ENCODE measurements around the gene DCDC1. TPM values are rescaled to one million over a fixed set of nuclear protein-coding genes. Genes with fewer than 3 reads are reported as not detected.

Gene DCDC1
- total RNA-seq (2014; rRNA removed; shearing (Covaris generic)), result 0.08 and 0.31 TPM in 2 replicates

- peak; percentile 95 for DNase-seq (ENCODE audit: low spot score)
These were observed at the start of gene DCDC1, which contains the start of gene DNAJC24 for GRCh38 chr11:31369348-31370329. DCDC1 (minus strand) TSS chr11:31369739; CDS start chr11:31328280, 41,459 bp downstream. DNAJC24 (plus strand) TSS chr11:31369860; CDS start chr11:31370749, 889 bp downstream.

DNA sequence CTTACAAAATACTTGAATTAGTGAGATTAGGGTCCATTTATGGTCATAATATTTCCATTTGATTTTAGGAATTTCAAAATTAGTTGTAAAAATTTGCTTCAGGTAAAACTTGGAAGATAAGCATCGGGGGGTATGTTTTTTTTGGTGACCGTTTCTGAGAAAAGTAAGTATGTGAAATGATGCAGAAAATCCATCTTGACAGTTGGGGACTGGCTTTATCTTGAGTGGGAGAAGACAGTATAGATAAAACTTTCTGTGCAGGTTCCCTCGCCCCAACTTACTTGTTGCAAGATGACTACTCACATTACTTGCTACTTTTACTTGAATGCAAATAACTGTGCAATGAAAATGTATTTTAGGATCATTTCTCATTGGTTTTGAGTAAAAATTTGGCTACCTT, 49.6 kb upstream of the DCDC1 start:
- DNase-seq (ENCODE audit: low spot score), result no peak

- no peak for DNase-seq (ENCODE audit: low spot score)
These were observed 48.3 kb upstream of the DCDC1 start for GRCh38 chr11:31417816-31418215.

GRCh38 chr11:31417357-31417756, 47.8 kb upstream of the DCDC1 start:
- DNase-seq (ENCODE audit: low spot score), result no peak

- no peak for DNase-seq (ENCODE audit: low spot score)
These were observed 45.9 kb upstream of the DCDC1 start for GRCh38 chr11:31415435-31415834.

- DNase-seq (ENCODE audit: low spot score), result no peak
These were observed 44.8 kb upstream of the DCDC1 start for GRCh38 chr11:31414338-31414737.

DNA sequence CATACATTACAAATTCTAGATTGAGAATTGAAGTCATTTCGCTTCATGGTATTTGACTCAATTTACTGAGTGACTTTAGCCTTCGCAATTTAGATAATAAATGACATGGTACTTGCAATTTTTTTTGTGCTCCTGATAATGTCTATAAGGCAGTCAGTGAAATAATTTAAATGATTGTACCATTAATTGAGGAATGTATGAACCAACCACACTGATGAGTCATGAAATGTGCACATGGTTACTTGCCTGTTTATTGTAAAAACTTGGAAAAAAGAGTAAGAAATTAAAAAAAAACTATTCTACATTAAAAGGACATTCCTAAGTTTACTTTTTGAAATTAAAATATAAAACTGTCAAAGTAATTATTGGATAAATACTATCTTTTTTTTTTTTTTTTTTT, 43.4 kb upstream of the DCDC1 start:
- no peak for DNase-seq (ENCODE audit: low spot score)

DNA sequence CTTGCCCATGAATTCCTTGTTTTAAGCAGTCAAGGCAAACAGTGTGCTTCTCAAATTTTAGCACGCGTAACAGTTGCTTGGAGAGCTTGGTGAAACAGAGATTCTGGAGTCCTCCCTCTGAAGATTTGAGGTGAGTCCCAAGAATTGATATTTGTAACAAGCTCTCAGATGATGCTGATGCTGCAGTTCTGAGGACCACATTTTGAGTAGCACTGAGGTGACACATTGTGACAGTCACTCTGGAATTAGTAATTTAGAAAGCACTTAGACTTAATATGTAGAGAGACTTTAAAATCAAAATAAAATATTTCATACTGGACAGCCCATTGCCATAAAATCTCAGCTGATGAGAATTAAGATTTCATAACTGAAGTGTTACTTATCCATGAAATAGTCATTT, 38.7 kb upstream of the DCDC1 start:
- no peak for DNase-seq (ENCODE audit: low spot score)

DNA sequence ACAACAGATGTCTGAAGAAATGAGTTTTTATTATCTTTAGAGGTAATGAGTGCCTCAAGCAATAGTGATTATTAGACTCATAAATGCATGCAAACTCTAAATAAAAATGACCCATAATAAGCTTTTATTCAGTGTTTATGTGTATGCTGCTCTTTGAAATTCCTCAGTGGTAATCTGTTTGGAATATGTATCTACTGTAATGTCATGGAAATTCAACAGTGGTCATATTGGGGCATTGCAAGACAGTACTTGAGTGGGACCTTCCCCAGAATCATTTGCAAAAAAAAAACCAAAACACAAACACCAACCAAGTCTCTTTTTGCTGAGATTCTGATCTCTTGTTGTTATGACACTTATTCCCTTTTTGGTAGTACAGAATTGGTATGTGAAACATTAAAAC, 35.1 kb upstream of the DCDC1 start:
- no peak for DNase-seq (ENCODE audit: low spot score)

- peak; percentile 16 for DNase-seq (ENCODE audit: low spot score)
These were observed 27.8 kb upstream of the DCDC1 start for GRCh38 chr11:31397239-31397834.

GRCh38 chr11:31387379-31387778, 17.8 kb upstream of the DCDC1 start:
- no peak for DNase-seq (ENCODE audit: low spot score)

- no peak for DNase-seq (ENCODE audit: low spot score)
These were observed 13.6 kb upstream of the DCDC1 start for GRCh38 chr11:31383116-31383515.

DNA sequence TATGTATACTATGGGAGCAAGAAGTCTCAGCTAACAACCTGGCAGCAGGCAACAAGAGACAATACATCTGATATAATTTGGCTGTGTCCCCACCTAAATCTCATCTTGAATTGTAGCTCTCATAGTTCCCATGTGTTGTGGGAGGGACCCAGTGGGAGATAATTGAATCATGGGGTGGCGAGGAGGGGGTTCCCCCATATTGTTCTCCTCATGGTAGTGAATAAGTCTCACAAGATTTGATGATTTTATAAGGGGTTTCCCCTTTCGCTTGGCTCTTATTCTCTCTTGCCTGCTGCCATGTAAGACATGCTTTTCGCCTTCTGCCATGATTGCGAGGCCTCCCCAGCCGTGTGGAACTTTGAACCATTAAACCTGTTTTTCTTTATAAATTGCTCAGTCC, 6.3 kb upstream of the DCDC1 start:
- no peak for DNase-seq (ENCODE audit: low spot score)

- DNase-seq (ENCODE audit: low spot score), result no peak
These were observed 2.7 kb downstream of the DCDC1 start for GRCh38 chr11:31366795-31367194.

DNA sequence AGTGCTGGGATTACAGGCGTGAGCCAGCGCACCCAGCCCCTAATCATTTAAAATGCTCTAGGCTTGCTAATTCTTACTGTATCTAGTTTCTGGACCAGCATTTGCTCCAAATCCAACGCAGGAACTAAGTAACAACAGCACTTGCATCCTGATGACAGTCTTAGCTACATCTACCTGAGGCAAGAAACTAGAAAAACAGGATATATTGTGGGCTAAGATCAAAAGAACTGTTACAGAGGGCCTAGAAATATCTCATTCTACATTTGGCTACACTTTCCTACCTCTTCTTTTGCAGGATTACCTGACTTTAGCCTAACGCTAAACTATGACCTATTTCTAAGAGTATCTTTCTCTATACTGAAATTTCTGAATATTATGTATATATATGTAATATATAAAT, 7.8 kb downstream of the DCDC1 start:
- no peak for DNase-seq (ENCODE audit: low spot score)

GRCh38 chr11:31355817-31356216, 13.7 kb downstream of the DCDC1 start:
- no peak for DNase-seq (ENCODE audit: low spot score)

GRCh38 chr11:31355131-31355530, 14.4 kb downstream of the DCDC1 start:
- no peak for DNase-seq (ENCODE audit: low spot score)

DNA sequence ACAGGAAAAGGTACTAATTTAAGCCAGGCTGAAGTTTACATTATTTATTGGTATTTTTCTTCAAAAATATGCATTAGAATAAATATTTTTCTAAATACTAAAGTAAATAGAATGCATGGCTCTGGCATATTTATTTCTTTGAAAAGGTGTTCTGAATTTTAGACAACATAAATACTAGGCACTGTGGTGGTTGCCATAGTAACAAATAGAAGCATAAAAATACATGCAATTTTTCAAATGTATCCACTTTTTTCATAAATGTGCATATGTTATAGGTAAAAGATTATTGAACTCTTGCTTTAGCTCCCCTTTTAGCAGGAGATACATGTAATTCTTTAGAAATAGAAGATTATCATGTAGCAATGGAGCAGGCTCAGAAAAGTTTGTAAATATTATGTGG, 18.4 kb downstream of the DCDC1 start:
- DNase-seq (ENCODE audit: low spot score), result no peak

DNA sequence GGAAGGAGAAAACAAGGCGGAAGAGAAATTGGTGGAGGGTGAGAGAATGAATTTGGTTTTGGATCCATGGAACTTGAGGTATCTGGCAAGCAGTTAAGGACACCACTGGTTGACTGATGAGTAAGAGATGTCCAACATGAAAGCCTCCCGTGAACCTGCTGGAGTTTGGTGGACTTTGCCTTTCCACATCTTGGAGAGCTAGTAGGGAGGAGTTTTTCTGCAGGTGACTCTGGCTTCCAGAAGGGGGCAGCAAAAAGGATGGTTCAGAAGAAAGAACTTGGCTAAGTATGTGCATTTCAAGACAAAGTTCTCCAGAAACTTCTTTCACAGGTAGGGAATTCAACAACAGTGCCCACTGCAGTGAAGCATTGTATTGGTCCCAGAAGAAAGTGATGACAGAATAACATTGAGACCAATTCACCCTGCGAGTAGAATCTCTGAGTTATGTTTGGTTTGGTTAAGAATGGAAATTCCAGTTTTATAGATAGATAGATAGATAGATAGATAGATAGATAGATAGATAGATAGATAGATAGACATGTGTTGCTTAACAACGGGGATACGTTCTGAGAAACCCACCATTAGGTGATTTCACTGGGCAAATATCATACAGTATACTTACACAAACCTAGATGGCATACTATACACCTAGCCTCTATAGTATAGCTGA, 28.5 kb downstream of the DCDC1 start:
- peak; percentile 49 for DNase-seq (ENCODE audit: low spot score)

DNA sequence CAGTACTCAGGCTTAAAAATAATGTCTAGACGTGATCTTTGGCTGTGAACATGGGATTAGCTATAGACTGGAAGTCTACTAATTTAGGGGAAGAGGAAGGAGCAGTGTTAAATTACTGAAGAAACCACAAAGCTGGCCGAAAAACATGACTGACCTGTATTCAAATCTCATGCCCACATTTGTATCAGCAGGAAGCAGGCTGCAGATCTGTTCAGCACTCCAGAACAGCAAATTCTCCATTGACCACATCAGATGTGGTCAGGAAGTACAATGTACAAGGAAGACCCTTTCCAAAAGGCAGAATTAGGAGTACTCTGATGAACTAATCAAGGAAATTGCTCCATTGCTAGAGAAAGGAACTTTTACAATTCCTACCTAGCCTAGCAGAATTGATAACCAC, 31.7 kb downstream of the DCDC1 start:
- DNase-seq (ENCODE audit: low spot score), result no peak

DNA sequence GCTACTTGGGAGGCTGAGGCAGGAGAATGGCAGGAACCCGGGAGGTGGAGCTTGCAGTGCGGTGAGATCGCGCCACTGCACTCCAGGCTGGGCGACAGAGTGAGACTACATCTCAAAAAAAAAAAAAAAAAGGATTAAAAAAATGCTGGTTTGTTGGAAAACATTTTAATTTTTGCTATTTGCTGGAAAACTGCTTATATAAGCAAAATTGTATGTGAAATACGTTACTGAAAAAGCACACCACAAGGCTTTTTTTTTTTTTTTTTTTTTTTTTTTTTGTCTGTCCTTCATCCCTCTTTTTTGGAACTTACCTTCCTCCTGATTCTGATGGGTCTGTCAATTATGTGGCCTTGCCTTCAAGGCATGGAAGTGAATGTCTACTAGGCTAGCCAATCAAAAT, 40.8 kb downstream of the DCDC1 start:
- no peak for DNase-seq (ENCODE audit: low spot score)

- no peak for DNase-seq (ENCODE audit: low spot score)
These were observed 42.1 kb downstream of the DCDC1 start for GRCh38 chr11:31327417-31327816.
